NCI-H2171 (cell line): ENCODE measurements around the gene PPFIA3.
"Not testable (repeated sequence)": the region's sequence is repeated elsewhere in the genome, so short reads cannot be mapped to it uniquely, and the experiment has no call there.

Experiments
- DNase-seq: peaks from one replicate; lab custom pipeline; 2025; lab: John Stamatoyannopoulos, UW

The PPFIA3 gene

GRCh38 chr19:49119411-49120324, at the start of gene PPFIA3:
Gene PPFIA3, plus strand, starts transcription at chr19:49119544. Its CDS starts 8,330 bp downstream, at chr19:49127874.
- DNase-seq: no peak

DNA sequence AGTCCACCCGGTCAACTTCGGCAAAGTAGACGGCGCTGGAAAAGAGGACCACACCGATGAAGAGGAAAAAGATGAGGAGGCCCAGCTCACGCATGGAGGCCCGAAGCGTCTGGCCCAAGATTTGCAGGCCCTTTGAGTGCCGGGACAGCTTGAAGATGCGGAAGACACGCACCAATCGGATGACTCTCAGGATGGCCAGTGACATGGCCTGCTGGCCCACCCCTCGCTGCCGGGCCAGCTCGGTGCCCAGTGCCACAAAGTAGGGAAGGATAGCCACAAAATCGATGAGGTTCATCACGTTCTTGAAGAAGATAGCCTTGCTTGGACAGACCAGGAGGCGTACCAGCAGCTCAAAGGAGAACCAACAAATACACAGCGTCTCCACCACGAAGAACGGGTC, 48.9 kb upstream of the PPFIA3 start:
- DNase-seq: no peak

- DNase-seq: no peak
Observed at GRCh38 chr19:49071860-49072547, 47.3 kb upstream of the PPFIA3 start.

DNA sequence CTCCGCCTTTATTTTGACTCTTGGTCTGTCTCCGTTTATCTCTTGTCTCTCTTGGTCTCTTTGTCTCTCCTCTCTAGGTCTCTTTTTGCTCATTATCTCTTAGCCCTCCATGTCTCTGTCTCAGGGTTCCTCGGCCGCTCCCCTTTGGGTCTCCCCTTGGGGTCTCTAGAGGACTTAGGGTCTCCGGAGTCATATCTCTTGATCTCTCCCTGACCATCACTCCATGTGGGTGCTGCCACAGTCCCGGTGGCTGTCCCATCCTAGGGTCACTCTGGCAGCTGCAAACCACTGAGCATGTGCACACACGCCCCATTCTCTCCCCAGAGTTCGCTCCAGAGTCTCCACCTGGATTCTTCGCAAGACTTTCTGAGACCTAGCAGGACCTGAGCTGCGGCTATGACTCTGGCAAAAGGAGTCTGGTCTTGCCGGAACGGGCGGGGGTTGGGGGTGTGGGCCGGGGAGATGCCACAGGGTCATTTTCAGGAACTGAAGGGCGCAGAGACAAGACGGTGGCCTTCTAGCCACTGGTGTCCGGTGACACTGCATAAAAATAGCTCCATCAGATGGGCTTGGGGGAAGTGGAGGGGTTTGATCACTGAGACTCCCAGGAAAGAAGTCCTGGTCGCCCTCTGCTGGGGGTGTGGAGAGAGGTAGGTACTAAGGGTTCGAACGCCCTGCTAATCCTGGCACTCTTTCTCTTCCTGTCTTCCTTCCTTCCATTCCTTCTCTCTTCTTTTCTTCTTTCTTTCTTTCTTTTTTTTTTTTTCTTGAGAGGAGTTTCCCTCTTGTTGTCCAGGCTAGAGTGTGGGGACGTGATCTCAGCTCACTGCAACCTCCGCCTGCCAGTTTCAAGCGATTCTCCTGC, 45.6 kb upstream of the PPFIA3 start:
- DNase-seq: no peak

DNA sequence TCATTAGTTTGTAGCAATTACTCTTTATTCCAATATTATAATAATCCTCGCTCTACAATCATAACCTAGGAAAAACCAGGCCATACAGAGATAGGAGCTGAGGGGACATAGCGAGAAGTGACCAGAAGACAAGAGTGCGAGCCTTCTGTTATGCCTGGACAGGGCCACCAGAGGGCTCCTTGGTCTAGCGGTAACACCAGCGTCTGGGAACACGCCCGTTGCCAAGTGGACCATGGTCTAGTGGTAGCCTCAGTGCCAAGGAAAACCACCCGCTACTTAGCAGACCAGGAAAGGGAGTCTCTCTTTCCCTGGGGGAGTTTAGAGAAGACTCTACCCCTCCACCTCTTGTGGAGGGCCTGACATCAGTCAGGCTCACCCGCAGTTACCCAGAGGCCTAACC, 44.5 kb upstream of the PPFIA3 start:
- not testable (repeated sequence) for DNase-seq

- DNase-seq: no peak
Observed at GRCh38 chr19:49080392-49080791, 39.0 kb upstream of the PPFIA3 start.

GRCh38 chr19:49081273-49081672, 38.1 kb upstream of the PPFIA3 start:
- no peak for DNase-seq

- no peak for DNase-seq
Observed at GRCh38 chr19:49084206-49085019, 34.9 kb upstream of the PPFIA3 start.

DNA sequence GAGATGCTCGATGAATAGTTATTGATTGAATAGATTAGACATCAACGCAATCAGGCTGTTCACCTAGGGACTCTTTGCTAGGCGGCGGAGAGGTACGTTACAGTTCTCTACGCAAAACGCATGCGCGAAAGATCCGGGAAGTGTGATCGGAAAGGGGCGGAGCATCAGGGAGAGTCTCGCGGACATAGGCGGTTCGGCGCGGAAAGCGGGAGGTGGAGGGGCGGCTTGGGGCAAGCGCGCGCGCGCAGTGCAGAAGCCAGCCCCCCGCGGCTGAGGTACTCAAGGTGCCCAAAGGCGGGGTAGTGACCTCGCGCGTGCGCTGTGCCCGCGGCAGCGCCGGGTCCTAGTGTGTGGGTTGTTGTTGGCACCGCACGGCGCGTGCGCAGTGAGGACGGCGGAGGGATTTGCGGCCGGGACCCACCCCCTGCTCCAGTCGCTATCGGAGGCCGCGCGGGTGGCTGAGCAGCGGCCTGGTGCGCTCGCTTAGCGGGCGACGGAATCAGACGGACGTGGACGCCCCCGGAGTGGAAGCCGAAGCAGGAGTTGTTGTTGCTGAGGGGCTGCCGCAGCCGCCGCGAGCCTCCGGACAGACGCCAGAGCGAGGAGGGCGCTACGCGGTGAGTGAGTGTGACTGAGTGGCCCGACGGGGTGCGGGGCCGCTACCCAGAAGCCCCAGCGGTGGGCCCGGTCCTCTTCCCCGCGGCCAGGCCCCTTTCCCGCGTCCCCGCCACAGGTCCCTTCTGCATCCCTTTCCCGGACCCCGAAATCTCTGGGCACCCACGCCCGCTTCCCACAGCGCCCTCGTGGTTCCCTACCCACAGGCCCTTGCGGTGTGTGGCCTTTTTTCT, 34.1 kb upstream of the PPFIA3 start, which contains the start of gene SNRNP70:
Gene SNRNP70 (plus strand): TSS at position 432 of the 848 bp plus-strand sequence. CDS start 964 bp downstream, outside the sequence.
- DNase-seq: peak; percentile 99

- no peak for DNase-seq
Observed at GRCh38 chr19:49085868-49086232, 33.5 kb upstream of the PPFIA3 start.

DNA sequence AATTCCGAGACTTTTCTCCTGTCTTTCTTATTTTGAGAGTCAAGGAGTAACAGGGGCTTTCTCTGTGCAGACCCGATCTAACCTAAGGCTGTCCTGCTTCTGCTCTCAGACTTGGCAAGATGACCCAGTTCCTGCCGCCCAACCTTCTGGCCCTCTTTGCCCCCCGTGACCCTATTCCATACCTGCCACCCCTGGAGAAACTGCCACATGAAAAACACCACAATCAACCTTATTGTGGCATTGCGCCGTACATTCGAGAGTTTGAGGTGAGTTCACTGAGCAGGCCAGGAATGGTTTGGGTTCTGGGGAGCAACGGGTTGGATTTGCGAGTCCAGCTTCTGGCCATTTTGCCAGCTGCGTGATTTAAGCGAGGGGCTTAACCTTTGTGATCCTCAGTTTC, 33.0 kb upstream of the PPFIA3 start:
- no peak for DNase-seq

GRCh38 chr19:49091391-49092038, 27.8 kb upstream of the PPFIA3 start:
- no peak for DNase-seq

DNA sequence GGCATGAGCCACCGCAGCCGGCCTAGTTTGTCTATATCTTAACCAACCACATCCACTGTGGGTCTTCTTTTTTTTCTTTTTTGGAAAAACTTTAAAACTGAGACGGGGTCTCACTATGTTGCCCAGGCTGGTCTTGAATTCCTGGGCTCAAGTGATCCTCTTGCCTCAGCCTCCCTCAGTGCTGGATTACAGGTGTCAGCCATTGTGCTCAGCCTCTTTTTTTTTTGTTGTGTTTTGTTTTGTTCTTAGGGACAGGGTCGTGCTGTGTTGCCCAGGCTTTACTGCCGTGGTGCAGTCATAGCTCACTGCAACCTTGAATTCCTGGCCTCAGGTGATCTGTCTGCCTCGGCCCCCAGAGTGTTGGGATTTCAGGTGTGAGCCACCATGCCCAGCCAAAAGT, 26.7 kb upstream of the PPFIA3 start:
- DNase-seq: no peak

GRCh38 chr19:49094505-49095482, 24.6 kb upstream of the PPFIA3 start:
- DNase-seq: no peak

DNA sequence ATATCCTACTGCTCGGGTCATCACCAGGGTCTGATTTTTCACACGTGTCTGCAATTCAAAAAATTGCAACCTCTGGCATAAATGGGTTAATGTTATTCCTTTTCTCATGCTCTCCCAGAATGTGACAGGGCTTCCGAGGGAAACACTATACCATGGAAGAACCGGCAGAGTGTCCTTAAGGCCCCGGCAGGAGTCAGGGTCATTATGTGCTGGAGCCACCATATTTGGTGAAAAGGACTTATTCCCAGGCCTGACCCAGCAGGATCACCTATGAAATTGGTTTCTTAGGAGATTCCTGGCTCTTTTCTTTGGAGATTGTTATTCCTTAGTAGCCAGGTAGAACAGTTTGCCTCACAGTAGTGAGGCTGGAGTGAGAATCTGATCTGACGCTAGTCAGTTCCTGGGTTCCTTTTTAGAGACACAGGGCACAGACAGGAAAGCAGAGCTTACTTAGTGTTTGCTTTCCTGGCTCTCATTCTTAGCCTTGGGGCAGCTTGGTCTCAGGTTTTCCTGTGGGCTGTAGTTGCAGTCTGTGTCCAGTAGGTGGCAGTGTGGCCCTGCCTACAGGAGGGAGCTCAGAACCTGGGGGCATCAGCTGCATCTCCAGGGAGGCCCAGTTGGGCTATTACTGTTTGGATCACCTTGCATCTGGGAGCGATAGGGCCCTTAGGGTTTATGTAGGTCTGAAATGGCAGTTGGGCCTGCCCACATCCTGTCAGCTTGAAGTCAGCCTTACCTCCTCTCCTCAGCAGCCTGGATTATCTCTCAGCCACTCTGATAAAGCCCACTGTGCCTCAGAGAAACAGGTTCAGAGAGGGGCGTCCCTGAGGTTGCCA, 21.7 kb upstream of the PPFIA3 start:
- no peak for DNase-seq

DNA sequence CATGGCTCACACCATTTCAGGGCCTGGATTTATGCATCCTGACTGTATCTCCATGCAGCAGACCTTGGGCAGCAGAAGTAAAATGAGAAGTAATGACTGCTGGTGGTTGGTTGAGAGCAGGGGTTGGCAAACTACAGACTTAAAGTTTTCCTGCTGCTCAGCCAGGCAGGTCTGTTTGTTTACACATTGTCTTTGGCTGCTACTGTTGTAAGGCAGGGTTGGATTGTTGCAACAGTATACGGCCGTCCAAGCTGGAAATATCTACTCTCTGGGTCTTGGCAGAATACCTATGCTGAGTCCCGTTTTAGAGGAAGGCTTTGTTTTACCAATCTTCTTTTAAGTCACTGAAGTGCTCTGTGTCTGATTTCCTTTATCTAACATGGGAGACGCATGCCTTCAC, 20.5 kb upstream of the PPFIA3 start:
- no peak for DNase-seq

DNA sequence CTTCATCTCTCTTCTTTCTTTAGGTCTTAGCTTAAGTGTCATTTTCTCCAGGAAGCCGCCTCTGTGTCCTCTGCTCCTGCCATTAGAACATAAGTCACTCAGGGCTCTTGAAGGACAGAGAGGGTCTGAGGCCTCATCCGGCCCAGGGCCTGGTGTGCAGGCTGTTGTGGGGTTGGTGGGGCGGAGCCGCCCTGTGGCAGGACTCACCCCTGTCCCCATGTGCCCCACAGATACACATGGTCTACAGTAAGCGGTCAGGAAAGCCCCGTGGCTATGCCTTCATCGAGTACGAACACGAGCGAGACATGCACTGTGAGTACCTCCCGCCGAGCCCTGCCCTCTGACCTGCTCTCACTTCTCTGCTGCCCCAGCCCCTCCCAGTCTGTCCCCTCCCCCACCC, 18.2 kb upstream of the PPFIA3 start:
- no peak for DNase-seq

DNA sequence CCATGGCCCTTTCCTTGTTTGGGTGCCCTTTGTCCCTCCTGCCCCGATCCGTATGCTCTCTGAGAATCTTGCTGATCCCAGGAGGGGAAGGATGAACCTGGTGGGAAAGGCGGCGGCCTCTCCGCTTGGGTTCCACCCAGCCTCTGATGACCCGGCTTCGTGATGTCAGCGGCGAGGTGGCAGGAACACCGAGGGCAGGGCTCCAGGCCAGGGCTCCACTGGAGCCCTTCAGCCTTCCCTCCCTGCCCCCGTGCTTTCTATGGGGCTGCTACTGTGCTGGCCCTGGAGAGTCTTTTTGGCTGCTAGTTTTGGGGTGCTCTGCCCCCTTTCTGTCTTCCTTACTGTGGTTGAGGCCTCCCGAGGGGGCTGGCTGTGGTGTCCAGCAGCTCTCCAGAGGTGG, 17.0 kb upstream of the PPFIA3 start:
- no peak for DNase-seq
